ENCODE results near the gene SBF2. TPM values are rescaled to one million over a fixed set of nuclear protein-coding genes. Genes with fewer than 3 reads are reported as not detected.

The SBF2 gene
- total RNA-seq, 2 donors from 2014 or later = 53.8 to 60.8 TPM

DNA sequence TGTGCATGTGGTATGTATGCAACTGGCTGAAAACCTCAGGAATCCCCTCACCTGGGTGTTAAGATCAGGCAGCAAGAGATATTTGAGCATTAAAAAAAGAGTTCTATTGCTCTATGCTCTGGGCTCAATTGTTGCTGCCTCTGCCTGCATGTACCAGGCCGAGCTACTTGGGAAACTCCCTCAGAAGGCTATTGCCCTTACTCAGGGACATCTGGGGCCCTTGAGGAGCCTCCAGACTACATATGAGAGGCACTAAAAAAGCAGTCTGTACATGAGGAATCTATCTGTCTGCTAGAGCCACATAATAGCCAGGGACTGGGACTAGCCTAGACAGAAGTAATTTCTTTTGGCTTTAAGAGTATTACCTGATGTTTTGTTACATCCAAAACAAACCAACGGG is 510.0 kb downstream of the SBF2 start:
- H3K4me3 ChIP-seq = no peak overlapping the region
- no peak overlapping the region for H3K27ac ChIP-seq
- no peak for TF ChIP-seq CTCF (IDR thresholded peaks at IDR 0.05)
- DNase-seq (ENCODE audit: low spot score) (no peak), ATAC-seq (ENCODE audit: insufficient number of reproducible peaks, low FRiP score, low read depth) (no peak)
- H3K36me3 ChIP-seq = peaks cover 30% of the 10 kb centered on the region
- no peaks in the 10 kb centered on the region for H3K9me3 ChIP-seq
- H3K27me3 ChIP-seq (replicated peaks; ENCODE audit: insufficient read depth) = no peaks in the 10 kb centered on the region
- H3K4me1 ChIP-seq (ENCODE audit: control insufficient read depth in 1 of 2, low read depth in 2 of 2) = peaks cover 0 to 12% of the 10 kb centered on the region in 2 donors

- Histone ChIP-seq H3K9me3 (no peaks in the 10 kb centered on the region), H3K4me3 (no peak overlapping the region), H3K27ac (no peak overlapping the region), H3K27me3 (replicated peaks; ENCODE audit: insufficient read depth) (no peaks in the 10 kb centered on the region), H3K4me1 (ENCODE audit: control insufficient read depth in 1 of 2, low read depth in 2 of 2) (no peaks in the 10 kb centered on the region), H3K36me3 (peaks cover 24% of the 10 kb centered on the region)
- no peak for TF ChIP-seq CTCF (IDR thresholded peaks at IDR 0.05)
- DNase-seq (ENCODE audit: low spot score) = no peak
- no peak for ATAC-seq (ENCODE audit: insufficient number of reproducible peaks, low FRiP score, low read depth)
Measured at GRCh38 chr11:9780929-9781328, 513.1 kb downstream of the SBF2 start.

GRCh38 chr11:9777525-9777924 is 516.5 kb downstream of the SBF2 start:
- Histone ChIP-seq H3K27ac (no peak overlapping the region), H3K9me3 (no peaks in the 10 kb centered on the region), H3K36me3 (peaks cover 24% of the 10 kb centered on the region), H3K4me1 (ENCODE audit: control insufficient read depth in 1 of 2, low read depth in 2 of 2) (peaks cover 0 to 14% of the 10 kb centered on the region in 2 donors), H3K4me3 (no peak overlapping the region), H3K27me3 (replicated peaks; ENCODE audit: insufficient read depth) (no peaks in the 10 kb centered on the region)
- ATAC-seq (ENCODE audit: insufficient number of reproducible peaks, low FRiP score, low read depth) = no peak
- no peak for DNase-seq (ENCODE audit: low spot score)
- TF ChIP-seq CTCF (IDR thresholded peaks at IDR 0.05) = no peak

DNA sequence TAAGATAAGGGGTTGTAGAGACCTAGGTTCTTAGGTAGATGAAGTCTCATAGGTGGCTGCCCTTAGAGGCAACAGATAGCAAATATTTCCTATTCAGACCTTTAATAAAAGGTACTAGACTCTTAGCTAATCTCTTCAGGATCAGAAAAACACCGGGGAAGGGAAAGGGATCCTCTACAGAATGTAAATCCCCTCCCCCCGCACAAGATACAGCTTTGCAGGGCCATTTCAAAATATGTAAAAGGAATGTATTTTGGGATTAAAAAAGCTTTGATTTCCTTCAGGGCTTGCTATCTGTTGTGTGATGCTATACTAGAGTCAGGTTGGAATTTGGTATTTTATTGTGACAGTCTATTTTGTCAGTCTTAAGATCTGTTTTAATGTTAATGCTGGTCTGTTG is 517.0 kb downstream of the SBF2 start:
- H3K27ac ChIP-seq = no peak overlapping the region
- H3K4me1 ChIP-seq (ENCODE audit: control insufficient read depth in 1 of 2, low read depth in 2 of 2) = peaks cover 0 to 14% of the 10 kb centered on the region in 2 donors
- no peaks in the 10 kb centered on the region for H3K9me3 ChIP-seq
- peaks cover 24% of the 10 kb centered on the region for H3K36me3 ChIP-seq
- no peak for ATAC-seq (ENCODE audit: insufficient number of reproducible peaks, low FRiP score, low read depth)
- no peak overlapping the region for H3K4me3 ChIP-seq
- no peak for DNase-seq (ENCODE audit: low spot score)
- H3K27me3 ChIP-seq (replicated peaks; ENCODE audit: insufficient read depth) = no peaks in the 10 kb centered on the region
- no peak for TF ChIP-seq CTCF (IDR thresholded peaks at IDR 0.05)

- no peak overlapping the region for H3K4me3 ChIP-seq
- no peak for ATAC-seq (ENCODE audit: insufficient number of reproducible peaks, low FRiP score, low read depth)
- no peak overlapping the region for H3K27ac ChIP-seq
- DNase-seq (ENCODE audit: low spot score) = no peak
- peaks cover 17% of the 10 kb centered on the region for H3K36me3 ChIP-seq
- H3K27me3 ChIP-seq (replicated peaks; ENCODE audit: insufficient read depth) = no peaks in the 10 kb centered on the region
- no peak for TF ChIP-seq CTCF (IDR thresholded peaks at IDR 0.05)
- H3K4me1 ChIP-seq (ENCODE audit: control insufficient read depth in 1 of 2, low read depth in 2 of 2) = peaks cover 0 to 18% of the 10 kb centered on the region in 2 donors
- H3K9me3 ChIP-seq = no peaks in the 10 kb centered on the region
Measured at GRCh38 chr11:9776203-9776602, 517.8 kb downstream of the SBF2 start.
